Activated CD8-positive, alpha-beta memory T cell treated with anti-CD3 and anti-CD28 coated beads, Interleukin-2, amount 10 ng/mL, durations not matched to agents 7 days and 5 days (primary cell): ENCODE data around the gene CENPI. TPM values are rescaled to one million over a fixed set of nuclear protein-coding genes. Genes with fewer than 3 reads are reported as not detected.

Experiments used
- ATAC-seq: fragments of 150-1000 bp; cut with Tn5 transposase; one replicate; pipeline ENCODE4 v1.10.0; 2021; ENCODE audit warnings: moderate library complexity
- CTCF ChIA-PET: fragments of 350-600 bp; sonication (Branson Sonifier 250); formaldehyde crosslinking; loops from one replicate; lab custom pipeline; 2021; ENCODE audit warnings: antibody characterized with exemption; lab: Charles Lee
- DNase-seq: peaks from one replicate; pipeline ENCODE4 v3.0.0-alpha.2; 2020
- H3K27ac Mint-ChIP-seq: one replicate; pipeline ENCODE4 v1.8.0; 2021; ENCODE audit warnings: mild to moderate bottlenecking, mixed read lengths
- H3K27me3 Mint-ChIP-seq: one replicate; pipeline ENCODE4 v1.8.0; 2021; ENCODE audit warnings: mixed read lengths
- H3K36me3 Mint-ChIP-seq: one replicate; pipeline ENCODE4 v1.8.0; 2021; ENCODE audit warnings: mild to moderate bottlenecking, mixed read lengths
- H3K4me1 Mint-ChIP-seq: one replicate; pipeline ENCODE4 v1.8.0; 2021; ENCODE audit warnings: mixed read lengths
- H3K4me3 Mint-ChIP-seq: one replicate; pipeline ENCODE4 v1.8.0; 2021; ENCODE audit warnings: mild to moderate bottlenecking, moderate library complexity, mixed read lengths
- H3K9me3 Mint-ChIP-seq: one replicate; pipeline ENCODE4 v1.8.0; 2022; ENCODE audit warnings: low read depth, mixed read lengths
- total RNA-seq, 2 experiments: library from RNA; stranded (reverse); gene quantifications; one replicate each; pipeline ENCODE4 v1.2.3, GENCODE V29; 2021

CENPI gene
- total RNA-seq, 2 experiments from 2014 or later: 28.9 to 44.7 TPM

DNA sequence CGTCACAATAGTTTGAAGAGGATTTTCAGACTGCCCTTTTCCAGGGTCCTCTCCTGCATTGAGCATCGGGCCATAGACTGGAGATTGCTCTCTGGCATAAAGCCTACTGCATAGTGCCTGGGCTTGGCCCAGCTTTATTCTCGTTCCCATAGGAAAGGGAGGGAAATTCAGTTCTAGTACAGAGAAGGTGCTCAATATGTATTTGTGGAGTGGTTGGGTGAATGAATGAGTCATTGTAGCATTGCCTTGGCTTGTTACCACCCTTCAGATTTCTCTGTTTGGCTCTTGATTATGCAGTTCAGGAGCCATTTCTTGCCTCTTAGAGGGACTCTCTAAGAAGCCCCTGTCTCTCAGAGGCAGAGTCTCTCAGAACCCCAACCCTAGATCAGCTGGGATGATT lies 16.8 kb upstream of the CENPI start:
- Mint-ChIP-seq H3K4me3 (no peak overlapping the region), H3K27ac (no peak overlapping the region), H3K36me3 (no peaks in the 10 kb centered on the region), H3K4me1 (no peaks in the 10 kb centered on the region), H3K9me3 (no peaks in the 10 kb centered on the region), H3K27me3 (peaks cover 34% of the 10 kb centered on the region)
- CTCF ChIA-PET: no interaction called here
- DNase-seq (no peak), ATAC-seq (no peak)

DNA sequence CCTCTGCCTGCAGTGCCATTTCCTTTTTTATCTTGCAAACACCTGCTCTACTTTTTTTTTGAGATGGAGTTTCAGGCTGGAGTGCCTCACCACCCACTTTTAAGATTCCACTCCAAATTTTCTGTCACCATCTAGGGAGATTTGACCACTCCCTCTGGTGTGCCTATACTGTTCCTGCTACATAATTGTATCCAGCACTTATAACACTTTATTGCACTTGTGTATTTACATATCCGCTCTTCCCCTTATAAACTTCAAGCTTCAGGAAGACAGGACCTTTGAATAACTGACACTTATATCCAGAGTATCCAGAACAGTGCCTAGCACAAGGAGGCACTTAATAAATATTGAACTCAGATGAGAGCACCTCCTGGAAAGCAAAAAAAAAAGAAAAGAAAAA lies 6.2 kb upstream of the CENPI start:
- peaks cover 2% of the 10 kb centered on the region for H3K4me1 Mint-ChIP-seq
- H3K4me3 Mint-ChIP-seq: no peak overlapping the region

DNA sequence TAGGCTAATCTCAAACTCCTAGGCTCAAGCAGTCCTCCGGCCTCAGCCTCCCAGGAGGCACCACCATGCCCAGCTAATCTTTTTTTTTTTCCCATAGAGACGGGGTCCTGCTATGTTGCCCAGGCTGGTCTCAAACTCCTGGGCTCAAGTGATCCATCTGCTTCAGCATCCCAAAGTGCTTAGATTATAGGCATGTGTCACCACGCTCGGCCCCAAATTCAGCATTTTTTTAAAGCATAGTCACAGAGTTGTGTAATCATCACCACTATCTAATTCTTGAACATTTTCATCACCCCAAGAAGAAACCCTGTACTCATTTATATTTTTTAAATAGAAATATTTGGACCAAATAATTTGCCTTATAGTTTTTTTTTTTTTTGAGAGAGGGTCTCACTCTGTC lies 10.3 kb downstream of the CENPI start:
- Mint-ChIP-seq H3K36me3 (peaks cover 18% of the 10 kb centered on the region), H3K4me3 (no peak overlapping the region), H3K9me3 (no peaks in the 10 kb centered on the region), H3K27ac (no peak overlapping the region), H3K27me3 (no peaks in the 10 kb centered on the region), H3K4me1 (no peaks in the 10 kb centered on the region)
- CTCF ChIA-PET: no interaction called here
- no peak for DNase-seq
- ATAC-seq: no peak

More for the DNA sequence above, 6.2 kb upstream of the CENPI start:
- DNase-seq (no peak), ATAC-seq (no peak)
- H3K9me3 Mint-ChIP-seq: no peaks in the 10 kb centered on the region
- H3K36me3 Mint-ChIP-seq: no peaks in the 10 kb centered on the region
- CTCF ChIA-PET: no interaction called here
- H3K27ac Mint-ChIP-seq: no peak overlapping the region
- H3K27me3 Mint-ChIP-seq: no peaks in the 10 kb centered on the region

DNA sequence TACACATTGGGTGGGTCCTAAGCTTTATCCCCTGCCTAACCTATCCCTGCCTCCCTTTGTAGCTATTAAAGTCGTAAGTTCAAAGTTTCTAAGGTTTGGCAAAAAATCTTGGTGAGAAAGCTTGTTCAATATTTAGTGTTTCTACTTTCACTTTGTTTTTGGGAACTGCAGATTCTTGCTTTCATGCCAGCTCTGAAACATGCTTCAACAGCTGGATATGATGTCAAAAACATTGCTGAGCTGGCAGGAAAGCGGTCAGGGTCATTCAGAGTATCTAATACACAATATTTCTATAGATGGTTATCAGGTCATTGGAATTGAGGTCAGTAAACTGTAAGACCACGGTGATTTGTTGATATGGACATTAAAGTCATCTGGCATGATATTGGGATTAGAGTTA lies 19.7 kb downstream of the CENPI start:
- Mint-ChIP-seq H3K27me3 (no peaks in the 10 kb centered on the region), H3K27ac (no peak overlapping the region), H3K4me1 (no peaks in the 10 kb centered on the region), H3K4me3 (no peak overlapping the region), H3K36me3 (peaks cover 38% of the 10 kb centered on the region), H3K9me3 (no peaks in the 10 kb centered on the region)
- CTCF ChIA-PET: interaction anchor here (0.8 kb wide), 1 partner anchor 17 kb away, joined by 3 read pairs; no protein-coding TSS in a partner anchor
- DNase-seq (no peak), ATAC-seq (no peak)

DNA sequence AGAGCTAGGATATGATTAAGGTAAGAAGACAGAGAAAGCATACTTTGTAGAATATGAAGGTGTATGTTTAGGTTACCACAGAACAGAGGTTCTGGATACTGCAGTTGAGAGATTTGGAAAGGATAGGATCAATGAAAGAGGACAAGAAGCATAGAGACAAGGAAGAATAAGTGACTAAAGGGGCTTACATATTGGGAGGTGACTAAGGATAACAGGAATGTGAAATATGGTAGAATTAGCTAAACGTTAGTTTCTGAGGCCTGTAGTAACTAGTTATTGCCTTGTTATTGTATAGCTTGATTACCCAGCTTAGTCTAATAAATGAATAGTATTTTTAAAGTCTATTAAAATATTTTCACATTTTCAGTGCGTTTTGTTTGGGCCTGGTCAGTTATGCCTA lies 38.2 kb downstream of the CENPI start:
- H3K27me3 Mint-ChIP-seq: no peaks in the 10 kb centered on the region
- ATAC-seq (no peak), DNase-seq (no peak)
- H3K4me3 Mint-ChIP-seq: no peak overlapping the region
- no peak overlapping the region for H3K27ac Mint-ChIP-seq
- CTCF ChIA-PET: no interaction called here
- H3K9me3 Mint-ChIP-seq: no peaks in the 10 kb centered on the region
- peaks cover 41% of the 10 kb centered on the region for H3K36me3 Mint-ChIP-seq
- H3K4me1 Mint-ChIP-seq: no peaks in the 10 kb centered on the region

Other genes with a start within 250 kb of the CENPI start
- not detected for gene NOX1, start 223.8 kb upstream of the CENPI start, total RNA-seq
- under 1 TPM in 1 of 2 experiments, not detected in 1; 0.12 TPM for gene XKRX, start 169.3 kb upstream of the CENPI start, total RNA-seq
- gene ARL13A, start 128.5 kb upstream of the CENPI start, total RNA-seq: not detected
- gene TRMT2B, start 46.1 kb upstream of the CENPI start, total RNA-seq: 10 to 100 TPM; 21.0 to 23.3 TPM
- not detected for gene TMEM35A, start 19.3 kb upstream of the CENPI start, total RNA-seq
- gene DRP2, start 121.6 kb downstream of the CENPI start, total RNA-seq: 1 to 10 TPM in 1 of 2 experiments, under 1 TPM in 1; 0.94 to 1.6 TPM
- gene TAF7L, start 193.1 kb downstream of the CENPI start, total RNA-seq: under 1 TPM in 1 of 2 experiments, not detected in 1; 0.15 TPM